Gastrocnemius medialis (tissue), 4 donors: Measurements from ENCODE around the gene RPL4. TPM values are rescaled to one million over a fixed set of nuclear protein-coding genes. Genes with fewer than 3 reads are reported as not detected.

Experiments used
- ATAC-seq, 2 donors: fragments of 150-250 bp; one replicate each; pipeline ENCODE4 v1.9.1; 2016
- DNase-seq, 2 donors: peaks; one replicate each; pipeline ENCODE4 v3.0.0-alpha.2; 2019
- H3K27ac ChIP-seq, 4 donors: fragments of 200-600 bp; sonication (generic); 1 replicate in 1 of 4; 2 replicates in 3 of 4; pipeline ENCODE4 v1.5.1; 2016 to 2018; ENCODE audit warnings: mild to moderate bottlenecking in 2 of 4, moderate library complexity in 1 of 4
- H3K27me3 ChIP-seq, 3 donors: fragments of 200-600 bp; sonication (generic) in 2 of 3; 1 replicate in 1 of 3; 2 replicates in 2 of 3; pipeline versions ENCODE4 v1.5.1 to v1.6.0; 2016 to 2019; ENCODE audit warnings: mild to moderate bottlenecking in 1 of 3, moderate library complexity in 1 of 3
- H3K36me3 ChIP-seq, 2 donors: fragments of 200-600 bp; sonication (generic) in 1 of 2; one replicate each; pipeline ENCODE4 v1.5.1; 2017 to 2018
- H3K4me1 ChIP-seq, 2 donors: fragments of 200-600 bp; sonication (generic) in 1 of 2; one replicate each; pipeline ENCODE4 v1.5.1; 2016 to 2017; ENCODE audit warnings: mild to moderate bottlenecking in 2 of 2
- H3K4me3 ChIP-seq, 4 donors: fragments of 200-600 bp; sonication (generic) in 3 of 4; 1 replicate in 1 of 4; 2 replicates in 3 of 4; pipeline ENCODE4 v1.5.1; 2016 to 2019; ENCODE audit warnings: mild to moderate bottlenecking in 2 of 4
- H3K9me3 ChIP-seq, 3 donors: fragments of 200-600 bp; sonication (generic) in 2 of 3; 1 replicate in 1 of 3; 2 replicates in 2 of 3; pipeline ENCODE4 v1.5.1; 2016 to 2019
- POLR2A ChIP-seq, 2 donors: fragments of 450-650 bp; IDR thresholded peaks; one replicate each; pipeline ENCODE4 v1.6.1; 2017; ENCODE audit warnings: antibody characterized with exemption in 2 of 2, mild to moderate bottlenecking in 2 of 2, moderate library complexity in 2 of 2
- in situ Hi-C, 4 donors: fragments of 200-750 bp; cut with MboI; loops; one replicate each; pipeline versions ENCODE4 v1.15.0 to v1.8.0; 2017; ENCODE audit warnings: low sequenced_read_pairs in 4 of 4
- intact Hi-C: fragments of 100-400 bp; cut with DNase I; formaldehyde crosslinking; loops from one replicate; pipeline ENCODE4 v1.15.1; 2023; ENCODE audit warnings: low total_unique reads
- total RNA-seq, 4 donors: library from RNA; depleted of rRNA; stranded (reverse); fragments of >200 nt; gene quantifications; one replicate each; pipeline versions ENCODE4 v1.1.0 to v1.2.3, GENCODE V29; 2016
- TF ChIP-seq, protein P1 (sequence below), 5 experiments: fragments of 450-650 bp in 3 of 5; fragments of 200-600 bp in 2 of 5; sonication (generic) in 2 of 5; IDR thresholded peaks in 4 of 5; conservative IDR thresholded peaks in 1 of 5; 1 replicate in 4 of 5; 2 replicates in 1 of 5; pipeline ENCODE4 v1.5.1; 2016 to 2019; ENCODE audit warnings: antibody characterized with exemption in 5 of 5, mild to moderate bottlenecking in 3 of 5, moderate library complexity in 3 of 5

RPL4 gene
- total RNA-seq, 4 donors from 2014 or later: 2,613 to 4,567 (median 3,688) TPM

DNA sequence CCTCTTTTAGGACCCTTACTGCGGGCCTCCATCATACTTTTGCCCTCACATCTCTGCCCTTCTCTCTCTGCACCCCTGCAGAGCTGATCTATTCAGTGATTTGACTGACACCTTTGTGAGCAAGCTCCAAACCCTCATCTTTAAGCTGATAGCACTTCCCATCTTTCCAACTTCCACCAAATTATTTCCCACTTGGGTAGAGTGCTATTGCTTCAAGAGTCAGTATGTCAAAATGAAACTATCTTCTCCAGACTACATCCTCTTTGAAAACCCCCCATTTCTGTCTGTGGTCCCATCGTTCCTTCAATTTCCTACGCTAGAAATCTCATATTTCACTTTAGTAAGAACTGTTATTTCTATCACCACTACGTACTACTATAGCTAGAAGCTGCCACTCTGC, 20.2 kb upstream of the RPL4 start:
- ATAC-seq: no peak
- H3K27me3 ChIP-seq: no peaks in the 10 kb centered on the region
- H3K9me3 ChIP-seq: no peaks in the 10 kb centered on the region
- H3K27ac ChIP-seq: no peak overlapping the region
- DNase-seq: no peak
- no peak for TF ChIP-seq POLR2A (IDR thresholded peaks at IDR 0.05)
- TF ChIP-seq, protein P1, sequence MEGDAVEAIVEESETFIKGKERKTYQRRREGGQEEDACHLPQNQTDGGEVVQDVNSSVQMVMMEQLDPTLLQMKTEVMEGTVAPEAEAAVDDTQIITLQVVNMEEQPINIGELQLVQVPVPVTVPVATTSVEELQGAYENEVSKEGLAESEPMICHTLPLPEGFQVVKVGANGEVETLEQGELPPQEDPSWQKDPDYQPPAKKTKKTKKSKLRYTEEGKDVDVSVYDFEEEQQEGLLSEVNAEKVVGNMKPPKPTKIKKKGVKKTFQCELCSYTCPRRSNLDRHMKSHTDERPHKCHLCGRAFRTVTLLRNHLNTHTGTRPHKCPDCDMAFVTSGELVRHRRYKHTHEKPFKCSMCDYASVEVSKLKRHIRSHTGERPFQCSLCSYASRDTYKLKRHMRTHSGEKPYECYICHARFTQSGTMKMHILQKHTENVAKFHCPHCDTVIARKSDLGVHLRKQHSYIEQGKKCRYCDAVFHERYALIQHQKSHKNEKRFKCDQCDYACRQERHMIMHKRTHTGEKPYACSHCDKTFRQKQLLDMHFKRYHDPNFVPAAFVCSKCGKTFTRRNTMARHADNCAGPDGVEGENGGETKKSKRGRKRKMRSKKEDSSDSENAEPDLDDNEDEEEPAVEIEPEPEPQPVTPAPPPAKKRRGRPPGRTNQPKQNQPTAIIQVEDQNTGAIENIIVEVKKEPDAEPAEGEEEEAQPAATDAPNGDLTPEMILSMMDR (IDR thresholded peaks at IDR 0.05 in 4 of 5, conservative IDR thresholded peaks at IDR 0.05 in 1 of 5): no peak
- no peaks in the 10 kb centered on the region for H3K4me1 ChIP-seq
- in situ Hi-C loops (no loop called here), intact Hi-C loops (no loop called here)
- H3K4me3 ChIP-seq: no peak overlapping the region
- no peaks in the 10 kb centered on the region for H3K36me3 ChIP-seq

DNA sequence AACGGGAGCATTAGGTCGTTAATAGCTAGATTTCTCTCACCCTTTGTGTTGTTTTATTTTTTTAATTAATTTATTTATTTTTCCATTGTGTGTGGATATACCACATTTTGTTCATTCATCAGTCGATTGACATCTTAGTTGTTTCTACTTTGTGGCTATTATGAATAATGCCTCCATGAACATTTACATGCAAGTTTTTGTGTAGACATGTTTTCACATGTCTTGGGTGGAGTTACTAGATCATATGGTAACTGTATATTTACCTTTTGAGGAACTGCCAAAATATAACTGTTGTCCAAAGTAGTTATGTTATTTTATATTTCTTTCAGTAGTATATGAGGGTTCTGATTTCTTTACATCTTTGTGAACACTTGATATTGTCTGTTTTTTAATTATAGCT, 19.3 kb upstream of the RPL4 start:
- Histone ChIP-seq H3K9me3 (no peaks in the 10 kb centered on the region), H3K4me1 (no peaks in the 10 kb centered on the region), H3K27ac (no peak overlapping the region), H3K36me3 (no peaks in the 10 kb centered on the region), H3K27me3 (no peaks in the 10 kb centered on the region), H3K4me3 (no peak overlapping the region)
- in situ Hi-C loops: no loop called here
- TF ChIP-seq, protein P1 (IDR thresholded peaks at IDR 0.05 in 4 of 5, conservative IDR thresholded peaks at IDR 0.05 in 1 of 5): no peak
- TF ChIP-seq POLR2A (IDR thresholded peaks at IDR 0.05): no peak
- DNase-seq (no peak), ATAC-seq (no peak)
- intact Hi-C loops: no loop called here

- intact Hi-C loops: no loop called here
- Histone ChIP-seq H3K27ac (no peak overlapping the region), H3K4me3 (no peak overlapping the region), H3K36me3 (no peaks in the 10 kb centered on the region), H3K27me3 (no peaks in the 10 kb centered on the region), H3K9me3 (no peaks in the 10 kb centered on the region), H3K4me1 (no peaks in the 10 kb centered on the region)
- TF ChIP-seq, protein P1 (IDR thresholded peaks at IDR 0.05 in 4 of 5, conservative IDR thresholded peaks at IDR 0.05 in 1 of 5): no peak
- TF ChIP-seq POLR2A (IDR thresholded peaks at IDR 0.05): no peak
- no peak for ATAC-seq
- in situ Hi-C loops: no loop called here
- no peak for DNase-seq
Observed at GRCh38 chr15:66515901-66516322, 11.3 kb upstream of the RPL4 start.

GRCh38 chr15:66514586-66514985, 9.9 kb upstream of the RPL4 start:
- no peaks in the 10 kb centered on the region for H3K4me1 ChIP-seq
- no peak overlapping the region for H3K4me3 ChIP-seq
- intact Hi-C loops: no loop called here
- no peak overlapping the region for H3K27ac ChIP-seq
- DNase-seq (no peak), ATAC-seq (no peak)
- TF ChIP-seq, protein P1 (IDR thresholded peaks at IDR 0.05 in 4 of 5, conservative IDR thresholded peaks at IDR 0.05 in 1 of 5): no peak
- no peak for TF ChIP-seq POLR2A (IDR thresholded peaks at IDR 0.05)
- H3K9me3 ChIP-seq: no peaks in the 10 kb centered on the region
- H3K36me3 ChIP-seq: no peaks in the 10 kb centered on the region
- H3K27me3 ChIP-seq: no peaks in the 10 kb centered on the region
- in situ Hi-C loops: no loop called here

DNA sequence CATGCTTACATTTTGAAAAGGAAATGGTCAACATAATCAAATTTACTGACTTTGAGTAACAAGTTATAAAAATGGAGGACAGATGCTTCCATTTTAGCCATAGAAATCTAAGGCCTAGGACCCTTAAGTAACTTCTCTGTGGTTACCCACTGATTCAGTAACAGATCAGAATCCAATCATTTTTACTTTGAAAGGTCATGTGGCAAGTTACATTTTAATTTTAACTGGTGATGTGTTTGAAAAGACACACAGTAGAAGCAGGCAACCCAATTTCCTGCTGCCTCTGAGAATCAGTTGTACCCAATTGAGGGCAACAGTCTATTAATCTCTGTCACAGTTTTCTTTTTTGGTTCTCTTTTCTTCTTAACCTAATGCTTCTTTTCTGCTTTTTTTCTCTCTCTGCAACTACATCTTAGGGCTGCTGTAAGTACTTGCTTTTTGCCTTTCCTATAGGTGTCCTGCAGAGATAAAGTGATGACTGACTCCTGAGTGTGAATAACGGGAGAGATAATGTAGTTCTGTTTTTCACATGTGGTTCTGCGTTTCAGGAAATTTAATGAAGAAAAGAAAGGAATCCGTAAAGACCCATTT, 3.7 kb upstream of the RPL4 start:
- Histone ChIP-seq H3K27me3 (no peaks in the 10 kb centered on the region), H3K27ac (no peak overlapping the region), H3K4me3 (no peak overlapping the region), H3K4me1 (peaks cover 13 to 14% of the 10 kb centered on the region in 2 donors), H3K36me3 (no peaks in the 10 kb centered on the region), H3K9me3 (no peaks in the 10 kb centered on the region)
- in situ Hi-C loops (loop anchor here in 1 of 4 donors (10.0 kb wide), 1 partner anchor 124 kb away; the partner anchor contains the start of gene MAP2K1), intact Hi-C loops (no loop called here)
- TF ChIP-seq, protein P1 (IDR thresholded peaks at IDR 0.05 in 4 of 5, conservative IDR thresholded peaks at IDR 0.05 in 1 of 5): no peak
- TF ChIP-seq POLR2A (IDR thresholded peaks at IDR 0.05): no peak
- ATAC-seq (no peak), DNase-seq (no peak)
